IMR-90 (cell line): ENCODE measurements around the gene RGS19. TPM values are rescaled to one million over a fixed set of nuclear protein-coding genes. Genes with fewer than 3 reads are reported as not detected.

ENCODE experiments used
- ATAC-seq: fragments of 200-7000 bp; cut with Tn5 transposase; 2 replicates; pipeline ENCODE4 v1.9.1; 2020; ENCODE audit warnings: low read depth, mild to moderate bottlenecking, moderate library complexity
- BruUV-seq: library from RNA; stranded (reverse); fragments of 400-500 nt; replicated peaks from 2 replicates; lab custom pipeline; 2021; lab: Mats Ljungman, UMichigan
- CTCF ChIA-PET: fragments of 300-600 bp; formaldehyde crosslinking; extraction: SDS; loops from one replicate; lab custom pipeline; 2021; ENCODE audit warnings: antibody characterized with exemption; lab: Yijun Ruan, JAX
- POLR2A ChIA-PET: fragments of 300-600 bp; sonication (Branson Sonifier 250); formaldehyde crosslinking; loops from one replicate; lab custom pipeline; 2022; ENCODE audit warnings: antibody characterized with exemption; ENCODE audit not compliant: unreplicated experiment; lab: Charles Lee
- DNase-seq: peaks from one replicate; pipeline ENCODE4 v3.0.0; 2013
- H2AFZ ChIP-seq: replicated peaks from 2 replicates; pipeline ENCODE3; 2013; ENCODE audit warnings: low read length, mild to moderate bottlenecking; ENCODE audit not compliant: poor library complexity
- H2AK5ac ChIP-seq: 2 replicates; pipeline ENCODE4 v1.6.1; 2013; ENCODE audit warnings: low read depth, low read length, inconsistent platforms
- H2AK9ac ChIP-seq: replicated peaks from 2 replicates; pipeline ENCODE3; 2013; ENCODE audit warnings: mild to moderate bottlenecking, low read depth, low read length, moderate library complexity; ENCODE audit not compliant: poor library complexity
- H2BK120ac ChIP-seq: 2 replicates; pipeline ENCODE4 v1.6.1; 2013; ENCODE audit warnings: low read depth, low read length, inconsistent platforms
- H2BK15ac ChIP-seq: 3 replicates; pipeline ENCODE4 v1.6.1; 2013; ENCODE audit warnings: low read depth, low read length, inconsistent platforms
- H2BK20ac ChIP-seq: 2 replicates; pipeline ENCODE4 v1.6.1; 2013; ENCODE audit warnings: low read depth, mild to moderate bottlenecking, inconsistent platforms, low read length, moderate library complexity
- H2BK5ac ChIP-seq: 2 replicates; pipeline ENCODE4 v1.6.1; 2013; ENCODE audit warnings: mild to moderate bottlenecking, low read depth, low read length, inconsistent platforms; ENCODE audit not compliant: poor library complexity, severe bottlenecking
- H3K14ac ChIP-seq: replicated peaks from 2 replicates; pipeline ENCODE4 v1.6.1; 2013; ENCODE audit warnings: low read depth, low read length, inconsistent platforms
- H3K18ac ChIP-seq: 2 replicates; pipeline ENCODE4 v1.6.1; 2013; ENCODE audit warnings: low read depth, low read length, control low read depth
- H3K23ac ChIP-seq: 2 replicates; pipeline ENCODE4 v1.6.1; 2013; ENCODE audit warnings: low read depth, low read length, inconsistent platforms
- H3K27ac ChIP-seq: 2 replicates; pipeline ENCODE4 v1.5.1; 2013; ENCODE audit warnings: mild to moderate bottlenecking, control low read depth, low read length; ENCODE audit not compliant: insufficient read depth
- H3K27me3 ChIP-seq: 2 replicates; pipeline ENCODE4 v1.6.1; 2013; ENCODE audit warnings: low read length; ENCODE audit not compliant: control insufficient read depth, insufficient read depth
- H3K36me3 ChIP-seq: 2 replicates; pipeline ENCODE4 v1.6.1; 2013; ENCODE audit warnings: low read length, mixed read lengths; ENCODE audit not compliant: control insufficient read depth, insufficient read depth
- H3K4ac ChIP-seq: 2 replicates; pipeline ENCODE4 v1.6.1; 2013; ENCODE audit warnings: low read depth, low read length, inconsistent platforms
- H3K4me1 ChIP-seq: 2 replicates; pipeline ENCODE4 v1.6.1; 2013; ENCODE audit warnings: low read length, mixed read lengths; ENCODE audit not compliant: control insufficient read depth, insufficient read depth
- H3K4me2 ChIP-seq: 2 replicates; pipeline ENCODE4 v1.6.1; 2013; ENCODE audit warnings: low read depth, mild to moderate bottlenecking, control low read depth, low read length, moderate library complexity
- H3K4me3 ChIP-seq: 2 replicates; pipeline ENCODE4 v1.5.1; 2013; ENCODE audit warnings: low read depth, mild to moderate bottlenecking, control low read depth, low read length, moderate library complexity; ENCODE audit not compliant: insufficient read depth
- H3K56ac ChIP-seq: 2 replicates; pipeline ENCODE4 v1.6.1; 2013; ENCODE audit warnings: low read length, inconsistent platforms; ENCODE audit not compliant: insufficient read depth; ENCODE audit errors: extremely low read depth
- H3K79me1 ChIP-seq, 2 experiments: 2 replicates each; pipeline ENCODE4 v1.6.1; 2013; ENCODE audit warnings: low read length in 2 of 2, inconsistent platforms in 1 of 2, low read depth in 1 of 2
- H3K9ac ChIP-seq: 2 replicates; pipeline ENCODE4 v1.6.1; 2013; ENCODE audit warnings: low read depth, low read length, control low read depth
- H3K9me1 ChIP-seq: 2 replicates; pipeline ENCODE4 v1.6.1; 2013; ENCODE audit warnings: low read length, inconsistent platforms; ENCODE audit not compliant: insufficient read depth
- H3K9me3 ChIP-seq: 2 replicates; pipeline ENCODE4 v1.6.1; 2013; ENCODE audit warnings: low read length; ENCODE audit not compliant: control insufficient read depth, insufficient read depth
- H4K20me1 ChIP-seq: 2 replicates; pipeline ENCODE4 v1.6.1; 2013; ENCODE audit warnings: low read length, inconsistent platforms; ENCODE audit not compliant: insufficient read depth
- H4K5ac ChIP-seq: 2 replicates; pipeline ENCODE4 v1.6.1; 2013; ENCODE audit warnings: mild to moderate bottlenecking, low read depth, low read length, control low read depth
- H4K8ac ChIP-seq, 2 experiments: 2 replicates each; pipeline ENCODE4 v1.6.1; 2013; ENCODE audit warnings: low read depth in 2 of 2, low read length in 2 of 2, control low read depth in 1 of 2, inconsistent platforms in 1 of 2
- H4K91ac ChIP-seq: 2 replicates; pipeline ENCODE4 v1.6.1; 2013; ENCODE audit warnings: low read depth, low read length, inconsistent platforms; ENCODE audit not compliant: insufficient read depth
- BHLHE40 ChIP-seq: fragments of 150-350 bp; IDR thresholded peaks from 2 replicates; pipeline ENCODE4 v1.6.1; 2016; ENCODE audit warnings: mild to moderate bottlenecking, low read depth, low read length
- MAZ ChIP-seq: IDR thresholded peaks from 2 replicates; pipeline ENCODE4 v1.6.1; 2012; ENCODE audit warnings: low read depth, mild to moderate bottlenecking, low read length, improper control_type of control experiment, moderate library complexity, borderline replicate concordance
- NFE2L2 ChIP-seq: fragments of 150-350 bp; IDR thresholded peaks from 2 replicates; pipeline ENCODE4 v1.6.1; 2016; ENCODE audit warnings: low read depth, mild to moderate bottlenecking, low read length
- SMC3 ChIP-seq: fragments of 150-350 bp; IDR thresholded peaks from 2 replicates; pipeline ENCODE4 v1.6.1; 2016; ENCODE audit warnings: low read depth, mild to moderate bottlenecking, antibody characterized with exemption, low read length, moderate library complexity
- WGBS, 2 experiments: methylation state at CpG; one replicate each; pipeline versions ENCODE4 v1.1.5 to v1.1.7; 2013; ENCODE audit warnings: missing lambda C conversion rate in 2 of 2; ENCODE audit not compliant: insufficient read length in 1 of 2; ENCODE audit errors: extremely low coverage in 2 of 2; 5-methylcytosine and 5-hydroxymethylcytosine counted together
- dilution Hi-C: fragments of 300-500 bp; cut with HindIII; formaldehyde crosslinking; loops from one replicate; pipeline ENCODE4 v1.14.3; 2018; ENCODE audit warnings: low sequenced_read_pairs; ENCODE audit not compliant: unreplicated experiment
- in situ Hi-C: fragments of 300-500 bp; cut with MboI; formaldehyde crosslinking; loops from 3 replicates; pipeline ENCODE4 v1.14.3; 2019; ENCODE audit warnings: low sequenced_read_pairs, inconsistent platforms, mixed read lengths
- intact Hi-C: fragments of 100-400 bp; cut with micrococcal nuclease; formaldehyde crosslinking; loops from 2 replicates; pipeline ENCODE4 v1.10.0; 2022
- polyA plus RNA-seq, 3 experiments: library from polyadenylated mRNA; depleted of rRNA; stranded (reverse); fragments of >200 nt; gene quantifications; 2 replicates each; pipeline ENCODE4 v1.2.3, GENCODE V29; 2012; ENCODE audit warnings: low replicate concordance in 1 of 3
- total RNA-seq: library from RNA; depleted of rRNA; stranded (reverse); fragments of >200 nt; gene quantifications from 2 replicates; pipeline ENCODE4 v1.2.3, GENCODE V29; 2012

Gene RGS19
- total and polyA plus RNA-seq, 2 of the 4 experiments (the other 2 are of a cell fraction): 7.7 to 17.5 TPM

DNA sequence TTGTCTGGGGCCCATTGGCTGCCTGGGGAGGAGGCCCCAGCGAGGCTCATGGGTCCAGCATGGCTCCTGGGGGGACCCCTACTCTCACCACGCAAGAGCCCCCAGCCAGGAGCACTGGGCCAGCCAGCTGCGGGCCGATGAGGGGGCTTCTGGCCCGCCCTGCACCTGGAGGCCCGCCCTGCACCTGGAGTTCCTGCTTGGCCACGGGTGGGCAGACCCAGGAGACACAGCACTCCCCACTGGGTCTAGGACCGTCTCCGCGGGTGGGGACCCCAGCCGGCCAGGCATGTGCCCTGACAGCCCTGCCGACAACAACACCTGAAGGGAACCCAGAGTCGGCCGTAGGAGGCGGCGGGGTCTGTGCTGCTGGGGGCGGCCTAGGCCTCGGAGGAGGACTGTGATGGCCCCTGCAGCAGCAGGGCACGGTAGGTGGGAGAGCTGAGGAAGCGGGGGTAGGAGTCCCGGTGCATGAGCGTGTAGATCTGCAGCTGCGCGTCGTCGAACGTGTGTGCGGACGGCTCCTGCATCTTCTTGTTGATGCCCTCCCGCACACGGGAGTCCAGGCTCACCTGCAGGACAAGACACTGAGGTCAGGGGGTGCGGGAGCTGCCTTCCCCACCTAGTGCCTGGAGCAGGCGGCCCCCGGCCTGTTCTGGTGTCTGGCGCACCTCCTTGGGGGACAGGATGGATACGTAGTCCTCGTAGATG lies 5.7 kb downstream of the RGS19 start (continued):
- TF ChIP-seq MAZ: no peak

DNA sequence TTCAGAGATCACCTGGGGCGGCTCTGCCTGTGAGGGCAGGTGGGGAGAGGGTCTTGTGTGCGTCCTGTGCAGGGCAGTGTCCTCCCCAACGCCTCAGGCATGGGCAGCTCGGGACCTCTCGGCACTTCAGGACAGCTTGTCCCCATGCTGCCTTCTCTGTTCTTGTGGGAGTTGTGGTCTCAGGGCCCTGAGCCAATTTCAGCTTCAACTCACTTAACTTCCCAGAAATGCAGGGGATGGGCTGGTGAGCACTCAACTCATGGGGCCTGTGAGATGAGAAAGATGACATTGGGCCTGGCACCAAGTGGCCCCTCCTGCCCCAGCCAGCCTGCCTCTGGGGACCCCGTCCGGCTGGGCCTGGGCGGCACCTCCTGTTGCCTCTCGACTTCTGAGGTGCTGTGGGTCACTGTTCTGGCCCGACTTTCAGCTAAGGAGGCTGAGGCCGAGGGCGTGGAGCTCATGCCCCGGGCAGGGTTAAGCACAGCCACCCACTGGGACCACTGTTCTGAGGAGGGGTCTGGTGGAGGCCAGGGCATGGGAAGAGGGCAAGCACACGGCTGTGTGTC lies 6.7 kb downstream of the RGS19 start:
- no peak overlapping the region for H3K27ac ChIP-seq
- no peak for ATAC-seq
- no peak overlapping the region for H4K8ac ChIP-seq
- no peak for TF ChIP-seq NFE2L2
- no peak for TF ChIP-seq SMC3
- no peak for TF ChIP-seq BHLHE40
- POLR2A ChIA-PET: interaction anchor here (0.9 kb wide), 1 partner anchor 10 kb away, joined by 3 read pairs; the partner anchor contains the start of gene TCEA2
- no peak overlapping the region for H2AK9ac ChIP-seq
- in situ Hi-C loops: no loop called here
- H4K5ac ChIP-seq: no peak overlapping the region
- no peaks in the 10 kb centered on the region for H3K9me3 ChIP-seq
- no peaks in the 10 kb centered on the region for H3K27me3 ChIP-seq
- no peaks in the 10 kb centered on the region for H3K9me1 ChIP-seq
- H3K4me2 ChIP-seq: no peak overlapping the region
- DNase-seq: no peak
- no peaks in the 10 kb centered on the region; the same call in none of the 2 replicates for H4K20me1 ChIP-seq
- WGBS, 2 experiments: no CpG with 5 or more reads among the region's 14 CpGs
- intact Hi-C loops: no loop called here
- H2AFZ ChIP-seq: no peak overlapping the region
- H3K4me1 ChIP-seq: no peaks in the 10 kb centered on the region
- CTCF ChIA-PET: no interaction called here
- H2BK20ac ChIP-seq: no peak overlapping the region
- H2BK15ac ChIP-seq: no peak overlapping the region
- no peak overlapping the region for H3K56ac ChIP-seq
- no peak overlapping the region for H4K91ac ChIP-seq
- no peak overlapping the region for H2BK5ac ChIP-seq
- H3K14ac ChIP-seq: no peak overlapping the region
- H3K36me3 ChIP-seq: peaks cover 26% of the 10 kb centered on the region; the same call in 1 of the 2 replicates
- H3K4ac ChIP-seq: no peak overlapping the region
- dilution Hi-C loops: no loop called here
- BruUV-seq: no TSS peak
- no peak overlapping the region for H3K9ac ChIP-seq
- no peak overlapping the region for H3K23ac ChIP-seq
- H2BK120ac ChIP-seq: no peak overlapping the region
- no peaks in the 10 kb centered on the region for H3K79me1 ChIP-seq
- no peak overlapping the region for H3K18ac ChIP-seq
- no peak overlapping the region for H2AK5ac ChIP-seq
- no peak overlapping the region for H3K4me3 ChIP-seq
